ENCODE results near the gene PRDM4. TPM values are rescaled to one million over a fixed set of nuclear protein-coding genes. Genes with fewer than 3 reads are reported as not detected.
A peak's percentile ranks its signal among the peaks of the same experiment; 100 is the strongest.
"Not testable (repeated sequence)": the region's sequence is repeated elsewhere in the genome, so short reads cannot be mapped to it uniquely, and the experiment has no call there.

The PRDM4 gene
- total RNA-seq, 1 experiment from 2014 or later, result 32.9 TPM

DNA sequence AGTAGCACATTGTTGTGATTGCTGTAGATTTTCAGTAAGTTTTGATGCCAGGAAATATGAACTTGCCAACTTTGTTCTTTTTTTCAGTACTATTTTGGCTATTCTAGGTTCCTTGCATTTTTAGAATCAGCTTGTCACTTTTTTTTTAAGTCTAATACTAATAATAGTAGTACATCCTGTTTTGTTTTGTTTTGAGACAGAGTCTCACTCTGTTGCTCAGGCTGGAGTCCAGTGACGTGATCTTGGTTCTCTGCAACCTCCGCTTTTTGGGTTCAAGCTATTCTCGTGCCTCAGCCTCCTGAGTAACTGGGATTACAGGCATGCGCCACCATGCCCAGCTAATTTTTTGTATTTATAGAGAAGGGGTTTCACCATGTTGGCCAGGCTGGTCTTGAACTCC, 58.8 kb downstream of the PRDM4 start (continued):
- TF ChIP-seq ATF3 (IDR thresholded peaks at IDR 0.05), result no peak

DNA sequence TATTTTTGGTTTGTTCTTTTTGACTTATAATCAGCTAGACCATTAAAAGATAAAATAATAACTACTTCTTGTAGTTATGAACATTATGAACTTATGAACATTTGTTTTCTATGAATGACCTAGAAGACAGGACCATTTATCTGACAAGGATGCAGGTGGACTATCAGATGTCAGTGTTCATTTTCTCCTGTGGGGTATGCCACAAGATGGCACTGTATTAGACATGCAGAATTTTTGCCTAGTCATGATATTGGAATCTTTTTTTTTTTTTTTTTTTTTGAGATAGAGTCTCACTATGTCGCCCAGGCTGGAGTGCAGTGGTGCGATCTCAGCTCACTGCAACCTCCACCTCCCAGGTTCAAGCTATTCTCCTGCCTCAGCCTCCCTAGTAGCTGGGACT, 65.2 kb downstream of the PRDM4 start:
- intact Hi-C loops (cut with micrococcal nuclease), result loop anchor here (1.0 kb wide), 1 partner anchor 190 kb away; no protein-coding TSS in a partner anchor
- POLR2A ChIA-PET; H3K4me1 ChIP-seq (ENCODE audit: control insufficient read depth in 1 of 2, insufficient read depth in 2 of 2, low read length in 2 of 2); H3K4me2 ChIP-seq (ENCODE audit: low read length); BruUV-seq (replicated peaks); H3K27me3 ChIP-seq (ENCODE audit: insufficient read depth, low read length); H3K9me3 ChIP-seq (ENCODE audit: control insufficient read depth in 1 of 2, insufficient read depth in 1 of 2, low read depth in 1 of 2, low read length in 2 of 2); H3K4me3 ChIP-seq (replicated peaks in 1 of 2; ENCODE audit: low read depth in 1 of 2, low read length in 2 of 2); H3K9ac ChIP-seq (ENCODE audit: low read length); H4K20me1 ChIP-seq (ENCODE audit: insufficient read depth); H2AFZ ChIP-seq (ENCODE audit: low read depth, low read length, poor library complexity, severe bottlenecking); H3K9me2 ChIP-seq (ENCODE audit: insufficient read depth): not testable (repeated sequence)
- Histone ChIP-seq H3K27ac (ENCODE audit: low read depth, low read length) (peak overlapping the region; percentile 24; the same call in 1 of the 2 replicates), H3K36me3 (ENCODE audit: control insufficient read depth in 1 of 2, insufficient read depth in 2 of 2, low read length in 2 of 2) (peaks cover 57 to 74% of the 10 kb centered on the region in 2 experiments), H3K79me2 (ENCODE audit: insufficient read depth, low read length) (peaks cover 24% of the 10 kb centered on the region)
- DNase-seq (ENCODE audit: low read depth, low spot score) (peak; percentile 19), ATAC-seq (peak; percentile 76)
- peak; percentile 32 for TF ChIP-seq RAD21 (IDR thresholded peaks at IDR 0.05; ENCODE audit: low read depth)
- TF ChIP-seq, protein P1, sequence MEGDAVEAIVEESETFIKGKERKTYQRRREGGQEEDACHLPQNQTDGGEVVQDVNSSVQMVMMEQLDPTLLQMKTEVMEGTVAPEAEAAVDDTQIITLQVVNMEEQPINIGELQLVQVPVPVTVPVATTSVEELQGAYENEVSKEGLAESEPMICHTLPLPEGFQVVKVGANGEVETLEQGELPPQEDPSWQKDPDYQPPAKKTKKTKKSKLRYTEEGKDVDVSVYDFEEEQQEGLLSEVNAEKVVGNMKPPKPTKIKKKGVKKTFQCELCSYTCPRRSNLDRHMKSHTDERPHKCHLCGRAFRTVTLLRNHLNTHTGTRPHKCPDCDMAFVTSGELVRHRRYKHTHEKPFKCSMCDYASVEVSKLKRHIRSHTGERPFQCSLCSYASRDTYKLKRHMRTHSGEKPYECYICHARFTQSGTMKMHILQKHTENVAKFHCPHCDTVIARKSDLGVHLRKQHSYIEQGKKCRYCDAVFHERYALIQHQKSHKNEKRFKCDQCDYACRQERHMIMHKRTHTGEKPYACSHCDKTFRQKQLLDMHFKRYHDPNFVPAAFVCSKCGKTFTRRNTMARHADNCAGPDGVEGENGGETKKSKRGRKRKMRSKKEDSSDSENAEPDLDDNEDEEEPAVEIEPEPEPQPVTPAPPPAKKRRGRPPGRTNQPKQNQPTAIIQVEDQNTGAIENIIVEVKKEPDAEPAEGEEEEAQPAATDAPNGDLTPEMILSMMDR (IDR thresholded peaks at IDR 0.05 in 2 of 3, conservative IDR thresholded peaks at IDR 0.05 in 1 of 3; ENCODE audit: borderline replicate concordance in 1 of 3, insufficient read depth in 1 of 3, low read depth in 2 of 3, low read length in 2 of 3), result peak; percentile 30 to 50 (median 38); a peak in 5 of 6 replicates
- ChIA-PET RAD21 (ENCODE audit: low non-redundant PET in 1 of 2, low total read pairs in 2 of 2, uncharacterized antibody in 2 of 2, unreplicated experiment in 2 of 2) (interaction anchor here in 1 of 2 experiments (0.7 kb wide), 1 partner anchor 189 kb away, joined by 5 read pairs; no protein-coding TSS in a partner anchor), CTCF (interaction anchor here (0.6 kb wide), 1 partner anchor 14 kb away, joined by 4 read pairs; no protein-coding TSS in a partner anchor)
